ENCODE measurements around the gene ITGAD. TPM values are rescaled to one million over a fixed set of nuclear protein-coding genes. Genes with fewer than 3 reads are reported as not detected.

ITGAD gene
- total and polyA plus RNA-seq, 2 of the 13 experiments (the other 11 are each of a cell fraction or from before 2014, with no cell fraction given), result not detected

GRCh38 chr16:31459687-31460581, 66.8 kb downstream of the ITGAD start (continued):
- TF ChIP-seq FUBP1 (CRISPR knock-in tag; IDR thresholded peaks at IDR 0.05; ENCODE audit: borderline replicate concordance), result no peak
- TF ChIP-seq ZNF253 (CRISPR knock-in tag; IDR thresholded peaks at IDR 0.05; ENCODE audit: borderline replicate concordance), result no peak; the same call in 1 of the 2 replicates
- no peak for TF ChIP-seq RORA (CRISPR knock-in tag; IDR thresholded peaks at IDR 0.05)
- TF ChIP-seq ZC3H4 (CRISPR knock-in tag; IDR thresholded peaks at IDR 0.05; ENCODE audit: borderline replicate concordance), result no peak
- peak; percentile 86 for TF ChIP-seq ZBTB21 (CRISPR knock-in tag; IDR thresholded peaks at IDR 0.05)
- peak; percentile 24 for TF ChIP-seq ZNF205 (CRISPR knock-in tag; IDR thresholded peaks at IDR 0.05)
- no peak for TF ChIP-seq BRF2 (CRISPR knock-in tag; IDR thresholded peaks at IDR 0.05)
- no peak for TF ChIP-seq DDIT3 (CRISPR knock-in tag; IDR thresholded peaks at IDR 0.05)
- no peak for TF ChIP-seq GRHL1 (CRISPR knock-in tag; conservative IDR thresholded peaks at IDR 0.05)
- TF ChIP-seq ZNF101 (CRISPR knock-in tag; IDR thresholded peaks at IDR 0.05; ENCODE audit: borderline replicate concordance, low read depth), result no peak
- no peak for TF ChIP-seq DPF2 (CRISPR knock-in tag; IDR thresholded peaks at IDR 0.05; ENCODE audit: borderline replicate concordance, low read depth)
- TF ChIP-seq SRY (CRISPR knock-in tag; IDR thresholded peaks at IDR 0.05), result no peak
- TF ChIP-seq SIN3B (IDR thresholded peaks at IDR 0.05; ENCODE audit: low read length), result no peak
- TF ChIP-seq ESRRA (CRISPR knock-in tag; IDR thresholded peaks at IDR 0.05; ENCODE audit: low read depth), result no peak
- 0 out of 2 replicates have a peak, but pooled peaks have one; percentile 9 for TF ChIP-seq FOXA3 (CRISPR knock-in tag; IDR thresholded peaks at IDR 0.05)
- TF ChIP-seq ZC3H13 (CRISPR knock-in tag; IDR thresholded peaks at IDR 0.05), result peak; percentile 25
- no peak for TF ChIP-seq ZNF878 (CRISPR knock-in tag; IDR thresholded peaks at IDR 0.05)
- TF ChIP-seq KDM5A (IDR thresholded peaks at IDR 0.05; ENCODE audit: borderline replicate concordance, low read length), result peak; percentile 51; the same call in 1 of the 2 replicates
- no peak for TF ChIP-seq ZNF574 (CRISPR knock-in tag; IDR thresholded peaks at IDR 0.05)
- peak; percentile 100 for TF ChIP-seq BCL6 (CRISPR knock-in tag; IDR thresholded peaks at IDR 0.05)

All from HepG2 (cell line).